ENCODE data around the gene PTGFRN. TPM values are rescaled to one million over a fixed set of nuclear protein-coding genes. Genes with fewer than 3 reads are reported as not detected.

Gene PTGFRN
- total RNA-seq, 1 experiment from 2014 or later, result 57.4 TPM

DNA sequence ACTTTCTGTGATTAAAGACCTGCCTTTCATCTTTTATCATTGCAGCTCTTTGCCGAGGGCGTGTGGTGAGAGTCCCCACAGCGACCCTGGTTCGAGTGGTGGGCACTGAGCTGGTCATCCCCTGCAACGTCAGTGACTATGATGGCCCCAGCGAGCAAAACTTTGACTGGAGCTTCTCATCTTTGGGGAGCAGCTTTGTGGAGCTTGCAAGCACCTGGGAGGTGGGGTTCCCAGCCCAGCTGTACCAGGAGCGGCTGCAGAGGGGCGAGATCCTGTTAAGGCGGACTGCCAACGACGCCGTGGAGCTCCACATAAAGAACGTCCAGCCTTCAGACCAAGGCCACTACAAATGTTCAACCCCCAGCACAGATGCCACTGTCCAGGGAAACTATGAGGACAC lies 32.0 kb downstream of the PTGFRN start:
- H4K20me1 ChIP-seq (ENCODE audit: low read length), result no peaks in the 10 kb centered on the region
- ChIA-PET CTCF (no interaction called here), POLR2A (ENCODE audit: unreplicated experiment) (no interaction called here)
- H3K79me2 ChIP-seq (ENCODE audit: low read length), result no peaks in the 10 kb centered on the region
- TF ChIP-seq EZH2phosphoT487 (IDR thresholded peaks at IDR 0.05; ENCODE audit: borderline replicate concordance, low read length), result no peak
- no peak for TF ChIP-seq EZH2 (IDR thresholded peaks at IDR 0.05; ENCODE audit: low read length, unreplicated experiment)
- TF ChIP-seq, protein P1, sequence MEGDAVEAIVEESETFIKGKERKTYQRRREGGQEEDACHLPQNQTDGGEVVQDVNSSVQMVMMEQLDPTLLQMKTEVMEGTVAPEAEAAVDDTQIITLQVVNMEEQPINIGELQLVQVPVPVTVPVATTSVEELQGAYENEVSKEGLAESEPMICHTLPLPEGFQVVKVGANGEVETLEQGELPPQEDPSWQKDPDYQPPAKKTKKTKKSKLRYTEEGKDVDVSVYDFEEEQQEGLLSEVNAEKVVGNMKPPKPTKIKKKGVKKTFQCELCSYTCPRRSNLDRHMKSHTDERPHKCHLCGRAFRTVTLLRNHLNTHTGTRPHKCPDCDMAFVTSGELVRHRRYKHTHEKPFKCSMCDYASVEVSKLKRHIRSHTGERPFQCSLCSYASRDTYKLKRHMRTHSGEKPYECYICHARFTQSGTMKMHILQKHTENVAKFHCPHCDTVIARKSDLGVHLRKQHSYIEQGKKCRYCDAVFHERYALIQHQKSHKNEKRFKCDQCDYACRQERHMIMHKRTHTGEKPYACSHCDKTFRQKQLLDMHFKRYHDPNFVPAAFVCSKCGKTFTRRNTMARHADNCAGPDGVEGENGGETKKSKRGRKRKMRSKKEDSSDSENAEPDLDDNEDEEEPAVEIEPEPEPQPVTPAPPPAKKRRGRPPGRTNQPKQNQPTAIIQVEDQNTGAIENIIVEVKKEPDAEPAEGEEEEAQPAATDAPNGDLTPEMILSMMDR (conservative IDR thresholded peaks at IDR 0.05; ENCODE audit: low read depth, low read length), result no peak
- no peak overlapping the region for H3K4me2 ChIP-seq (ENCODE audit: low read length)
- H3K27me3 ChIP-seq (ENCODE audit: low read length), result no peaks in the 10 kb centered on the region
- H2AFZ ChIP-seq (ENCODE audit: low read length), result no peak overlapping the region
- no peaks in the 10 kb centered on the region for H3K9me3 ChIP-seq (ENCODE audit: low read length)
- BruUV-seq (replicated peaks), result no TSS peak
- H3K4me1 ChIP-seq (ENCODE audit: insufficient read depth, low read length), result no peaks in the 10 kb centered on the region
- peaks cover 3% of the 10 kb centered on the region; the same call in 1 of the 2 replicates for H3K36me3 ChIP-seq (ENCODE audit: low read depth, low read length)
- no peaks in the 10 kb centered on the region for H3F3A ChIP-seq (ENCODE audit: low read length, unreplicated experiment)
- no peak for DNase-seq
- no peak overlapping the region for H3K9ac ChIP-seq (ENCODE audit: low read length)
- no peak overlapping the region for H3K27ac ChIP-seq (ENCODE audit: low read length)
- intact Hi-C loops (cut with micrococcal nuclease), result no loop called here
- H3K4me3 ChIP-seq (ENCODE audit: low read length), result no peak overlapping the region
- ATAC-seq, result no peak
- H3K9me2 ChIP-seq (replicated peaks; ENCODE audit: low read length), result no peaks in the 10 kb centered on the region

DNA sequence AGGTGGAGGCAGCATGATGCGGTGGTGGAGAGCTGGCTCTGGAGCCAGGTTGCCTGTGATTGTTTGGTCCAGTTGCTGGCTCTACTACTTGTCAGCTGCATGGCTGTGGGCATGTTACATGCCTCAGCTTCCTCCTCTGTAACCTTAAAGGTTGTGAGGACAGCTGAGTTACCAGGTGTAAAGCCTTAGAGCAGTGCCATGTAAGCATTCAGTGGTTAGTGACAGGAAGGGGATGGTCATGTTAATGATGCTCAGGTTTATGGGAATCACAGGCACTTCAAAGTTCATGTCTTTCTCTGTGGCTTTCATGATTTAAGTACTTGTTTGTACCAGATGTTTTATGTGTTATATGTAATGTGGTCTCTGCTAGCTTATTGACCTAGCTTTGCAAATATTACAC lies 32.6 kb downstream of the PTGFRN start:
- no peak overlapping the region for H3K4me3 ChIP-seq (ENCODE audit: low read length)
- peaks cover 3% of the 10 kb centered on the region; the same call in 1 of the 2 replicates for H3K36me3 ChIP-seq (ENCODE audit: low read depth, low read length)
- DNase-seq (no peak), ATAC-seq (no peak)
- no peaks in the 10 kb centered on the region for H3K79me2 ChIP-seq (ENCODE audit: low read length)
- no TSS peak for BruUV-seq (replicated peaks)
- no peaks in the 10 kb centered on the region for H3F3A ChIP-seq (ENCODE audit: low read length, unreplicated experiment)
- intact Hi-C loops (cut with micrococcal nuclease), result no loop called here
- H3K9ac ChIP-seq (ENCODE audit: low read length), result no peak overlapping the region
- TF ChIP-seq EZH2 (IDR thresholded peaks at IDR 0.05; ENCODE audit: low read length, unreplicated experiment), result no peak
- no peak for TF ChIP-seq EZH2phosphoT487 (IDR thresholded peaks at IDR 0.05; ENCODE audit: borderline replicate concordance, low read length)
- TF ChIP-seq, protein P1 (conservative IDR thresholded peaks at IDR 0.05; ENCODE audit: low read depth, low read length), result no peak
- H3K4me2 ChIP-seq (ENCODE audit: low read length), result no peak overlapping the region
- no peaks in the 10 kb centered on the region for H3K4me1 ChIP-seq (ENCODE audit: insufficient read depth, low read length)
- H3K9me2 ChIP-seq (replicated peaks; ENCODE audit: low read length), result no peaks in the 10 kb centered on the region
- H4K20me1 ChIP-seq (ENCODE audit: low read length), result no peaks in the 10 kb centered on the region
- H3K27me3 ChIP-seq (ENCODE audit: low read length), result no peaks in the 10 kb centered on the region
- H3K9me3 ChIP-seq (ENCODE audit: low read length), result no peaks in the 10 kb centered on the region
- ChIA-PET CTCF (no interaction called here), POLR2A (ENCODE audit: unreplicated experiment) (no interaction called here)
- no peak overlapping the region for H3K27ac ChIP-seq (ENCODE audit: low read length)
- no peak overlapping the region for H2AFZ ChIP-seq (ENCODE audit: low read length)

DNA sequence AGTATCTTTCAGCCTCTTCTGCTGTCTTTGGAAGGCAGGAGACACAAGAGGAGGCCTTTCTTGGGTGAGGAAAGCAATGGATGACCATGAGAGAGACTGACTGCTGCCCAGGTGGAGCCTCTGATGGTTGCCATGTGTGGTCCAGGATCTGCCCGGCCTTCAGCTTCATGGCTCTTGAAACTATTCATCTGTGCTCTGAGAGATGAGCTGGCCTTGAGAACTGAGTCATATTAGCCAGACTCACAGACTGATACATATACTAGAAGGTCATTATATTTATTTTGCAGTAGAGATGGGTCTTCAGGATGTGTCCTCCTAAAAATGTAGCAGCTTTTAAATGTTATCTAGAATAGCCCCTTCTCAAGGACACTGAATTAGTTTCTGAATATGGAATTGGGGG lies 33.7 kb downstream of the PTGFRN start:
- TF ChIP-seq, protein P1 (conservative IDR thresholded peaks at IDR 0.05; ENCODE audit: low read depth, low read length), result no peak
- TF ChIP-seq EZH2phosphoT487 (IDR thresholded peaks at IDR 0.05; ENCODE audit: borderline replicate concordance, low read length), result no peak
- no peak for TF ChIP-seq EZH2 (IDR thresholded peaks at IDR 0.05; ENCODE audit: low read length, unreplicated experiment)
- DNase-seq (no peak), ATAC-seq (no peak)
- Histone ChIP-seq H4K20me1 (ENCODE audit: low read length) (no peaks in the 10 kb centered on the region), H3K9ac (ENCODE audit: low read length) (no peak overlapping the region), H2AFZ (ENCODE audit: low read length) (no peak overlapping the region), H3K27me3 (ENCODE audit: low read length) (no peaks in the 10 kb centered on the region), H3K4me2 (ENCODE audit: low read length) (no peak overlapping the region), H3K27ac (ENCODE audit: low read length) (no peak overlapping the region), H3K79me2 (ENCODE audit: low read length) (no peaks in the 10 kb centered on the region), H3K9me3 (ENCODE audit: low read length) (no peaks in the 10 kb centered on the region), H3K4me3 (ENCODE audit: low read length) (no peak overlapping the region), H3K36me3 (ENCODE audit: low read depth, low read length) (peaks cover 3% of the 10 kb centered on the region; the same call in 1 of the 2 replicates), H3K9me2 (replicated peaks; ENCODE audit: low read length) (no peaks in the 10 kb centered on the region), H3K4me1 (ENCODE audit: insufficient read depth, low read length) (no peaks in the 10 kb centered on the region), H3F3A (ENCODE audit: low read length, unreplicated experiment) (no peaks in the 10 kb centered on the region)
- ChIA-PET CTCF (interaction anchor here (0.6 kb wide), 1 partner anchor 139 kb away, joined by 4 read pairs; no protein-coding TSS in a partner anchor), POLR2A (ENCODE audit: unreplicated experiment) (no interaction called here)
- intact Hi-C loops (cut with micrococcal nuclease), result no loop called here
- BruUV-seq (replicated peaks), result no TSS peak
